GM19397 (cell line): ENCODE results near the gene HOTAIR.

Experiments used
- ATAC-seq: cut with Tn5 transposase; IDR thresholded peaks from one replicate; pipeline ENCODE4 v1.9.1; 2021; ENCODE audit warnings: mild to moderate bottlenecking, moderate library complexity; ENCODE audit not compliant: unreplicated experiment

Gene HOTAIR

GRCh38 chr12:54000116-54001114, 25.7 kb upstream of the HOTAIR start, which contains the start of gene HOXC9:
HOXC9 (plus strand) TSS chr12:54000161; CDS start chr12:54000189, 28 bp downstream.
- no peak for ATAC-seq

DNA sequence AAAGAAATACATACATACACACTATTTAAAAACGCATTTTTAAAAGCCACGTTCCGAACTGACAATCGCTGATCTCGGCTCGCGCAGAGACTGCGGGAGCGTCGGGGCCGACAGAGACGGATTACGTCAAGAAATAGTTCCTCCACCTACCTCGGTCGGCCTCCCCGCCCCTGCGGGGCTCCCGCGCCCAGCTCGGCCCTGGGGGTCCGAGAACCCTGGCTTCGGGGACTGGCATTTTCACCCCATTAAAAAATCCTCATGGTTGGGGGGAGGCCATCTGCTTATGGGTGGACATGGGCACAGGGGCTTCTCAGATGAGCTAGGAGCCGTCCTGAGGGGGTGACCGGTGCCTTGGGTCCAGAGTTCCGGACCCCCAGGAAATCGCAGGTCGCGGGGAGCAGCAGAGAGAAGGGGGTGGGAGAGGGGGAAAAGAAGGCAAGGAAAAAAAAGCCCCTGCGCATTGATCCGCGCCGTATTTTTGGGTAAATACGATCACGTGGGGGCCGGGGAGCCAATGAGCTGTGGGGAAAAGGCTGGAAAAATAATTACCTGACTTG, 24.9 kb upstream of the HOTAIR start:
- no peak for ATAC-seq

GRCh38 chr12:53998900-53999236, 24.1 kb upstream of the HOTAIR start:
- no peak for ATAC-seq

- no peak for ATAC-seq
These were observed 23.6 kb upstream of the HOTAIR start for GRCh38 chr12:53998110-53998899.

DNA sequence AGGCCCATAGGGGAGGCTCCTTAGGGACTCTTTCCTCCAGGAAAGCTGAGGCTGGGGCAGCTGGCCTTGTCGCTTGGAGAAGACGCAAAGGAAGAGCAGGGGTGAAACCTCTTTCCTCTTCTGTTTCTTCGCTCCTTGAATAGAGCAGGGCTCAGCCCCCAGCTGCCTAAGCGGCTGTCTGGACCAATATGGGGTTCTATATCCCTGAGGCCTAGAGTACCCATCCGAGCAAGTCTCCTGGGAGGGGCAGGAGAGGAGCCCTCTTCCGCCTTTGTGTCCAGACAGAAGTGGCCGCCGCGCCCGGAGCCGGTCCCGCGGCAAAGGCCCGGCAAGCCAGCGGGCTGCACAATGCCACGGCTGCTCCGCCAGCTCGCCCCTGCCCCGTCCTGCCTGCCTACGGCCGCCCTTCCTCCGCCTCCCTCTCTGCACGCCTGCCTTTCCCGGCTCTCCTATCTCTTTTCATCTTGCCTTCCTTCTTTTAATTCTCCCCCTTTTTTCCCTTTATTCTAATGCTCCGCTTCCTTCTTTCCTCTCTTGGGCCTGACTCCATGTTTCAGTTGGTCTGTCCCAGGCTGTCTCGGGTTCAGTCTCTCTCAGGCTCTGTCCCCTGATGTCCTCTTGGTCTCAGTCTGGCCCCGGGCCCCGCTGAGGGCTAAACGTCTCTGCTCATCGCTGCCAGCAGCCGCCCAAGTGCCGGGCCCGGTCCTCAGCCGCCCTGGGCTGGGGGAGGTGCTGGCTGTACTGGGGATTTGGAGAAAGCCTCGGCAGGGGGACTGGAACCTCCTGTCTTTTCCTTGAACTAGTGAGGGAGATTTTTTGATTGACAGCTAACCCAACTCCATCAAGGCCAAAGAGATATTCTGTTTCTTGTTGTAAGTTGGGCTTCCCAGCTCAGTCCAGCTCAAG, 22.7 kb upstream of the HOTAIR start:
- no peak for ATAC-seq

DNA sequence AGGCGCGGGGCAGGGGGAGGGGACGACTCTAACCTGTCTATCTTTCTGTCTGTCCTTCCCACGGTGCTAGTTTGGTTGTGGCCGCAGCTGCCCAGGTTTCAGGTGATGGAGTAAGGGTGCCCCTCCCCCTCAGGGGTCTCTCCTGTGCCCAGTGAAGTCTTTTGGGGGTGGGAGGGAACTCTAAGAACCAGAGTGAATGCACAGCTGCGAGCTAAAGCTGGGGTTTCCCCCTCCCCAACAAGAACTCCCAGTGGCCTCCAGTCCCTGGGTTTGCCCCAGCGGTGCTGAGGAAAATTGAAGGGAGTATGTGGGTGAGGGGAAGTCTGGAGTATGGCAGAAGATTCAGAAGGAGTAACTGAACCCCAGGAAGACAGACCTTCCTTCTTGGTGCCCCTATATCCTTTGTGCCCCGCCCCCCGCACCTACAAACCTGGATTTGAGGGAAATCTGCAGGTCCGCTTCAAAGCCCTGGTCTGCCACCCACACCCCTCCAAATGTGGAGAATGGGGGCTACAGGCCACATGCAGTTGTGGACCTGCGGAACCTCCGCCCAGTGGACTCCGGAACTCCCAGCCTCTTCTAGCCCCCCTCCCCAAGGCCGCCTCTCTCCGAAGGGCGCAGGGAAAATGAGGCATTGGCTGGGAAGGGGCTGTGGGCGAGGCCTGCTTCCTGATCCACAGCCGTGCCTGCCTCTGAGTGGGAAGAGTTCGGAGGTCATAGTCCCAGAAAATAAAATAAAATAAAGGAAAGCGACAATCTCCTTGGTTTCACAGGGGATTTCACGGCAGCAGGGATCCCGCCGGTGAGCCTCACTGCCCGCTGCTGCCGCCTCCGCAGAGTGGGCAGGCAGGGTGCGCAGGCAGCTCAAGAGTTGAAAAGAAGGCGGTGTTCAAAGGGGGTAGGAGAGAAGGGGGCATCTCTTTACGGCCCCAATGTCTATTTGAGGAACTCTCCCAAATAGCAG, 21.8 kb upstream of the HOTAIR start:
- no peak for ATAC-seq

GRCh38 chr12:53995378-53996239, 20.9 kb upstream of the HOTAIR start:
- ATAC-seq: no peak

- ATAC-seq: no peak
These were observed 20.2 kb upstream of the HOTAIR start for GRCh38 chr12:53995002-53995377.

- no peak for ATAC-seq
These were observed 19.7 kb upstream of the HOTAIR start for GRCh38 chr12:53994264-53995001.

GRCh38 chr12:53994009-53994263, 19.2 kb upstream of the HOTAIR start:
- no peak for ATAC-seq

DNA sequence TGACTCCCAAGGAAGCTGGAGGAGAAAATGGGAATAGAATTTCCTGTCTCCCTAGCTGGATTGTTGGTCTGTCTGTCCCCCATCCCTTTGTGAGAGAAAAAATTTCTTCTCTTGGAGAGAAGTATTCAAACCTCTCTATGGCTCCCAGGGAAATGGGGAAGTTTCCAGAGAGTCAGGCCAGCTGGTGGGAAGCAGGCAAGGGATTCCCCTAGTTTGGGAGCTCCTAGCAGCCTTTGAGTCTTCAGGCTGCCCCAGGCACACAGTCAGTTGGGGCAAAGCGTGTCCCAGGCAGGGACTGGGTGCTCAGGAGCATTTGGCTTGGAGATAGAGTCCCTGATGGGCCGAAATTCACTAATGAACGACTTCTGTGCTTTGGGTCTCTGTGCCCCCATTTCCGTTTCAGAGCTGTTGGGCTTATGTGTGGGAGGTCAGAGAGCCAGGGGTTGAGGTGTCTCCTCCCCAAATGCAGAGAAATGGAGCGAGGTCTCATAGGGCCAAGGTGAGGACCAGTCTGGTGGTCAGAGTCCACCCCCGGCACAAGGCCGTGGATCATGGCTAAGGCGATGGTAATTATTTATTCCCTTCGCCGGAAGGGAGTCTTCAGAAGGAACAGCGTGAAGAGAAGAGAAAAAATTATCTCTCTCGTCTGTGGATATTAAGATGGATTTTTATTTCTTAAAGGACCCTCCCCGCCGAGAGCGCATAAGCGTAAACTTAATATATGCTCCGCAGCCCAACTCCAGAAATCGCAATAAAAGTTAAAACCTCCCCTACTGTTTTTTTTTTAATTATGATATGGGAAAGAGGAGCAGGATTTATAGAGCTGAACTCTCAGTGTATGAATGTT, 18.6 kb upstream of the HOTAIR start:
- no peak for ATAC-seq

DNA sequence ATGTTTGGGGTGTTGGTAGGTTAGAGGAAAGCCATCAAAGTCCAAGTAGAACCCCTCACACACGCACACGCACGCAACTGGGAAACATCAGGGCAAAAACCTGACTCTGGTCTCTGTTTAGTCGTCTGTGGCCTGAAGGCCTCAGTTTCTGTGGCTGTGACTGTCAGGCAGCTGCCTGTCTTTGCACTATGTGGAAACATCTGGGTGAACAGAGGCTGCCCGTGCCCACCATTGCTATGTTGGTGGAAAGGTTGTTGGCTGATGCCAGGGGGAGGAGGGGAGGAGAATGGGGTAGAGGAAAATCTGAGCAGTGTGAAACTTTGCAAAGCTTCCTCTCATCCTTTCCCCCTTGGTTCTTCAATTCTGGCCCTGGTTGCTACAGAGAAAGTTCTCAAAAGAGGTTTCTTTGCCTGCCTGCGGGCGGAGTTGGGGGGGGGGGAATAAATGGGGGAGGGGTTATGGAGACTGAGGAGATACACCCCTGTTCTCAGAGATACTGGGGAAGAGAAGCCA, 17.7 kb upstream of the HOTAIR start:
- no peak for ATAC-seq

DNA sequence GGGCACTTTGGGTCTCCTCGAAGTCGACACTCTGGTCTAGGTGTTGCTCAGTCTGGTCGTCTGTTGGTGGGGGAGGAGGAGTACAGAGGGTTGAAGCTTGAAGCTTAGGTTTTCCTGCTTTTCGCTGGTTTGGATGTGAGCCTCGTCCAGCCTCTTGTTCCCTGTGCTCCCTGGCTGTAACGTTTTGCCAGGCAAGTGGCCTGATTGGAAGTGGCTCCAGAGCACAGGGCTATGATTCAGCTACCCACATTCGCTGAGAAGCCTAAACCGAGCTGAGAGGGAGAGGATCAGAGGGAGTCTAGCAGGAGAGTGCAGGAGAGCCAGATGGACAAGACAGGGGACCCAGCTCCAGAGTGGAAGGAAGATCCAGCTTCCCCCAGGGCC, 16.3 kb upstream of the HOTAIR start:
- ATAC-seq: no peak

- ATAC-seq: no peak
These were observed 15.7 kb upstream of the HOTAIR start for GRCh38 chr12:53990311-53991076.

DNA sequence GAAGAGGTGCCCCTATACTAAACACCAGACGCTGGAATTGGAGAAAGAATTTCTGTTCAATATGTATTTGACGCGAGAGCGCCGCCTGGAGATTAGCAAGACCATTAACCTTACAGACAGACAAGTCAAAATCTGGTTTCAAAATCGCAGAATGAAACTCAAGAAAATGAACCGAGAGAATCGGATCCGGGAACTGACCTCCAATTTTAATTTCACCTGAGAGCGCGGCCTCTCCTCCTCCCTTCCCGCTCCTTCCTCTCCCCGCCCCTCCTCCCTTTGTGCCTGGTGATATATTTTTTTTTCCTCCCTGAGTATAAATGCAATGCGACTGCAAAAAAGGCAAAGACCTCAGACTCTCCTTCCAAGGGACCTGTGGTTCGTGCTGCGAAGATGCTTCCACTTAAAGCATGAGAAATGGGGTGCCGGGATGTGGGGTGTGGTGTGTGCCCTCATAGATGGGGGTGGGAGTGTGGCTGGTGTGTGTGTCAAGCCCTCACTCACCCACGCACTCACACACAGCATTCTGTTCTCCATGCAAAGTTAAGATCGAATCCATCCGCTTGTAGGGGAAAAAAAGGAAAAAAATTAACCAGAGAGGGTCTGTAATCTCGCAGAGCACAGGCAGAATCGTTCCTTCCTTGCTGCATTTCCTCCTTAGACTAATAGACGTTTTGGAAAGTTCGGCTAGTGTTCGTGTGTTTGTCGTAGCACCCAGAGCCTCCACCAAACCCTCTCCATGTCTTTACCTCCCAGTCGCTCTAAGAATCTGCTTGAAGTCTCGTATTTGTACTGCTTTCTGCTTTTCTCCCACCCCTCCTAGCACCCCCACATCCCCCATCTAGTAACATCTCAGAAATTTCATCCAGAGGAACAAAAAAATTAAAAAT, 14.7 kb upstream of the HOTAIR start:
- no peak for ATAC-seq
